HG03354 (cell line): Measurements from ENCODE around the gene RAD51AP1.
"Not testable (repeated sequence)": the region's sequence is repeated elsewhere in the genome, so short reads cannot be mapped to it uniquely, and the experiment has no call there.

Experiments
- ATAC-seq: cut with Tn5 transposase; IDR thresholded peaks from one replicate; pipeline ENCODE4 v1.9.1; 2021; ENCODE audit warnings: mild to moderate bottlenecking; ENCODE audit not compliant: unreplicated experiment, poor library complexity, severe bottlenecking

Gene RAD51AP1, protein sequence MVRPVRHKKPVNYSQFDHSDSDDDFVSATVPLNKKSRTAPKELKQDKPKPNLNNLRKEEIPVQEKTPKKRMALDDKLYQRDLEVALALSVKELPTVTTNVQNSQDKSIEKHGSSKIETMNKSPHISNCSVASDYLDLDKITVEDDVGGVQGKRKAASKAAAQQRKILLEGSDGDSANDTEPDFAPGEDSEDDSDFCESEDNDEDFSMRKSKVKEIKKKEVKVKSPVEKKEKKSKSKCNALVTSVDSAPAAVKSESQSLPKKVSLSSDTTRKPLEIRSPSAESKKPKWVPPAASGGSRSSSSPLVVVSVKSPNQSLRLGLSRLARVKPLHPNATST

DNA sequence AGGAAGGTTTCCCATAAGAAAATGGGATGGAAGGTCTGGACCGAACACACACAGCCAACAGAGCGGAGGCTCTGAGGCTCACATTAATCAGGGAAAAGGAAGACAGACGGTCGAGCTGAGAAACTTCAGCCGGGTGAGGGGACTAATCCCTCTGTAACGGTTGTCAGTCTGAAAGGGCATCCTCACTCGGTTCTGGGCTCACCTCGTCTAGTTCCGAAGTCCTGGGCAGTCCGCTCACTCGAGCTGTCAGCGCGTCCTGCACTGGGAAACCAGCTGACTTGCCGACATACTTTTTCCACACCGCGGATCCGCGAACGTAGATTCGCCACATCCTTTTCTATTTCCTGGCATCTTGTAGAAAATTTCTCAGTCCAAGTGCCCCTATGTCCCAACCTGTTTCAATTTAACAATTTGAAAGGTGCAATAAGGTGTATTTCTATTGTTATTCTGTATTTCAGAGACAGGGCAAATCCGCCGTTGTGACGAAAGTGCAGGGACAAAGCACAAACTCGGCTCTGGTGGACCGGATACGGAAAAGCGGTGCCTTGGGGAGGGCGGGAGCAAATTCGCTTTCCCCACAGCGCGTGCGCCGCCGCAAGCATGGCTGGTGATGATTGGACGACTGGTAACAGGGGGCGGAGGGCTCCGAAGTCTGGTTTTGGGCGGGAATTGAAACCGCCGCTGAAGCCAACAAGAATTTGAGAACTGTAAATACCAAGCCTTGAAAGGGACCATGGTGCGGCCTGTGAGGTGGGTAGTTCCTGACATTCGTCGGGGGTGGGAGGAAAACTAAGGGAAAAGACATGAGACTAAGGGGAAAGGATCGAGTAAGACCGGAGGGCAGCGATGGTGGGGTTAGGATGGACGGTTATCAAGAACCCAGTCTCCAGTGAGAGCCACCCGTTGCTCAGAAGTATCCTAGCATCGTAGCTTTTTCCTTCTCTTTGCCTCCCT, at the start of gene RAD51AP1:
Gene RAD51AP1 (plus strand): TSS at position 684 of the 954 bp plus-strand sequence. CDS start 50 bp downstream, at position 734.
- ATAC-seq: peak; percentile 89

- ATAC-seq: no peak
Observed at GRCh38 chr12:4489556-4489955, 49.1 kb upstream of the RAD51AP1 start.

DNA sequence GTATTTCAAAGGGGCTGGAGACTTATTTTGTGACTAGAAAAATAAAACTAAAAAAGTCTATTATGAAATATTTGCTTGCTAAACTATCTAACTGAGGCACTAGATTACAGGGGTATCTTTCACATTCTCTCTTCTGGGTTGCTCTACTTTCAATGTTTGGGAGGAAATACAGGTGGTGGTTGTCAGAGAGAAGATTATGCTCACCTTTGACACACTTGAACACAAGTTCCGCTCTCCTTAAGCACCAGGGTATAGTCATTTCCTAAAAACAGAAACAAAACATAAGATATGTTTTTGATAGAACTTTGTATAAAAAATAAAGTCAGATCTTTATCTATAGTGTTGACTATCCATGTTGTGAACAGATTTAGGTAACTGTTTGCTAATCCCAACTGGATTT, 47.7 kb upstream of the RAD51AP1 start:
- ATAC-seq: no peak

DNA sequence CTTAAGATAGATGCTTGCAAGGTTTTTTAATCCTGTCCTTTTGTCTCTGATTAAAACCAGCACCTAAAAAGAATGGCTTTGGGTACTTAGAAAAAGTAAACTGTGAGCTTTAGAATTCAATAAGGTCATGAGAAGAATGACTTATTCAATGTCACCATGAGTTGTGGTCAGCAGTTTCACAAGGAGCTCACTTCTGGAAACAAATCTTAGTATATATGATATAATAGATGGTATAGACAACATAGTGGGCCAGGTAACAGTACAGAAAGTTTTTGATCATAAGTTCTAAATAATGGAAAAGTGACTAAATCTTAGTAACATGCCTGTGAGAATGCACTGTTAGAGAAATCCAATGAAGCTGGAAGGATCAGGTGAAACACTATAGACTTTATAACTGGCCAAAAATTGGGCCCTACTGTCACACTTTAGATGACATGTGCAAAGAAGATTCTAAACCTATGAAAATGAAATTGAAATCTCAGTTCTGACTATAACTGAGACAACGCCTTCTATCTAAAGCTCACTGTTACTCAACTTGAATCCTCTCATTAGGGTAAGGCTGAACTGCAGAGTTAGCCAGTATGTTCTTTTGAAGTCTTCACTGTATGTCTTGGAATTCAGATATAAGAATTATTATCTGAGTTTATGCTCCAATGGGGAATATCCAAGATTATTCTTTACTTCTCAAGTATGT, 42.4 kb upstream of the RAD51AP1 start:
- ATAC-seq: no peak

DNA sequence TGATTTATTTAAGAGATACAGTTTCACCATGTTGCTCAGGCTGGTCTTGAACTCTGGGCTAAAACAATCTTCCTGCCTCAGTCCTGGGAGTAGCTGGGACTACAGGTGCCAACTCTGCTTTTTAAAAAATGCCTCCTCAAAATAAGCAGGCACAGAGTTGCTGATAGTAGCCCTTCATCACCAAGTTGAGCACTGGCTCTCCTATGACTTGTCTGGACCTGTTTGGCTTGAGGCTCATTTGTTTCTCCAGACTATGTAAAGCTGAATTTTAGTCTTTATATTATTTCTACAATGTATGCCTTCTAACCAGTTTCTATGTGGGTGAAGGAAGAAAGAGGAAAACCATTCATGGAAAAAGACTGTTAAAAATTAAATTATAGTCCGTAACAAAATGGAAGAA, 39.5 kb upstream of the RAD51AP1 start:
- ATAC-seq: no peak

GRCh38 chr12:4505376-4505986, 33.2 kb upstream of the RAD51AP1 start:
- no peak for ATAC-seq

GRCh38 chr12:4506430-4506829, 32.3 kb upstream of the RAD51AP1 start:
- ATAC-seq: no peak

DNA sequence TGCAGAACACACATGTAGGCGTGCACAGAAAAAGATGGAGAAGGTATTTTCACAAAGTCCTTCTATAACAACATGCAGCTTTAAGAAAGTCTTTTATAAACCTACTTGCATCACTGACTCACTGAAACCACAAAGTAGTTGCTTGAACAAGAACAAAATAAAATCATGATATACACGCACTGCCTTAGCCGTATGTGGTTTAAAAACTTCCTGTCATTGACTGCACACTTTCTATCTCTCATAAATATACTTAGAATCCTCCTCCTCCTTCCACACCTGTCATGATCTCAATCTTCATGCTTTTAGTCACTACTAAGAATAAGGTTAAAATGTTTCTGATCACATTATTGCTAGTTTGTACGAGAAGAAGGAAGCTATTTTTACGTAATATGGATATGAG, 31.8 kb upstream of the RAD51AP1 start:
- no peak for ATAC-seq

DNA sequence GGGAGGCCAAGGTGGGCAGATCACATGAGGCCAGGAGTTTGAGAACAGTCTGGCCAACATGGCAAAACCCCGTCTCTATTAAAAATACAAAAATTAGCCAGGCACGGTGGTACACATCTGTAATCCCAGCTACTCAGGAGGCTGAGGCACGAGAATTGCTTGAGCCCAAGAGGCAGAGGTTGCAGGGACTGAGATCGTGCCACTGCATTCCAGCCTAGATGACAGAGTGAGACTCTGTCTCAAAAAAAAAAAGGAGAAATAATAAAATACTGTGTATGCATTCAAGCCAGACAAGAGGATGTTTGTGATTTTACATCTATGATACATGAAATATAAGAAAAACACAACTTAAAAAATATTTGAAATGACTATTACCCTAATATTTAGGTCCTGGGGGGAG, 30.2 kb upstream of the RAD51AP1 start:
- ATAC-seq: not testable (repeated sequence)

DNA sequence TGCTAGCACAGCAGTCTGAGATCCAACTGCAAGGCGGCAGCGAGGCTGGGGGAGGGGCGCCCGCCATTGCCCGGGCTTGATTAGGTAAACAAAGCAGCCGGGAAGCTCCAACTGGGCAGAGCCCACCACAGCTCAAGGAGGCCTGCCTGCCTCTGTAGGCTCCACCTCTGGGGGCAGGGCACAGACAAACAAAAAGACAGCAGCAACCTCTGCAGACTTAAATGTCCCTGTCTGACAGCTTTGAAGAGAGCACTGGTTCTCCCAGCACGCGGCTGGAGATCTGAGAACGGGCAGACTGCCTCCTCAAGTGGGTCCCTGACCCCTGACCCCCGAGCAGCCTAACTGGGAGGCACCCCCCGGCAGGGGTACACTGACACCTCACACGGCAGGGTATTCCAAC, 29.4 kb upstream of the RAD51AP1 start:
- not testable (repeated sequence) for ATAC-seq

DNA sequence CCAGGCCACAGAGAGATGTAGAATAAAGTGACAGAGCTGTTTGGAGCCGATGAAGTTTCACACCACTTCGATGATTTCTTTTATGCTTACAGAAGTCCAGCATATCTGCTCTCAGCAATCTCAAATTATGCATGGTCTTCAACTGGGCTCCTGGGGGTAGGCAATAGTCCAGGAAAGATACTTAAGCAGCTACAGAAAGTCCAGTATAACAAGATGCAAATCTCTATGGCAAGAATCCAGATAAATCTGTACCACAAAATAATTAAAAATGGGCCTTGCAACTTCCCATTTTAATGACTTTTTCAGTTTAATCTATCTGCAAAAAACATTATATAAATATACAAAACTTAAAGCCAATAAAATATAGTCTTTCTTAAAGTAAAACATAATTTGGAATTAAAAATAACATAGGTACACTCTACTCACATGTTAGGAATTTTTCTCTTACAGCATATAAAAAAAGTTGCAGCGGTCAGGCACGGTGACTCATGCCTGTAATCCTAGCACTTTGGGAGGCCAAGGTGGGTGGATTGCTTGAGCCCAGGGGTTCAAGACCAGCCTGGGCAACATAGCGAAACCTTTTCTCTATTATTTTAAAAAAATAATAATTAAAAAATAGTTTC, 20.5 kb upstream of the RAD51AP1 start:
- ATAC-seq: no peak

GRCh38 chr12:4523443-4523842, 15.2 kb upstream of the RAD51AP1 start:
- ATAC-seq: not testable (repeated sequence)

DNA sequence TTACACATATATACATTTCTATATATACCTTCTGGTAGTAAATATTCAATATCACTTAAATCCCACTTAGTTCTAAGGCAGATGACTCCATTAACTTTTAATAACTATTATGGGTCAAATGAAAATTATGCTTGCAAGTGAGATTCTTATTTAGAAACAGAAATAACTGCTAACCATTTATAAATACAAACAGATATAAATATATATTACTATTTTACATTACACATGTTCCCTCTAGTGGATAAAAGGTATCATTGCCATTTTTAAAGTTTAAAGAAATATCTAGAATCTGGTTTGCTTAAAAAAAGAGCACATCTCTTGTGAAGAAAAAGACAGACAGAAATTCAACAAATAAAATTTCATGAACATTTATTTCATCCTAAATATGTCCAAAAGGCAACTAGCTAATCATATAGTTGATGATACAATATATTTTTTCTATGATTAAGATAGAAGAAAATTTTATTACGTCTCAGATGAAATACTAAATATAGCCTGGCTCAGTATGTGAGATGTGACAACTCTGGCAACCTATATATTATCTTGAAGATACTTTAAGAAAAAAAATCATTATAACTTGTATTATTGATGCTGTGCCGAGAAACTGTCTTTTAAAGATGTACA, 11.7 kb upstream of the RAD51AP1 start:
- no peak for ATAC-seq

GRCh38 chr12:4530160-4530559, 8.5 kb upstream of the RAD51AP1 start:
- ATAC-seq: no peak

DNA sequence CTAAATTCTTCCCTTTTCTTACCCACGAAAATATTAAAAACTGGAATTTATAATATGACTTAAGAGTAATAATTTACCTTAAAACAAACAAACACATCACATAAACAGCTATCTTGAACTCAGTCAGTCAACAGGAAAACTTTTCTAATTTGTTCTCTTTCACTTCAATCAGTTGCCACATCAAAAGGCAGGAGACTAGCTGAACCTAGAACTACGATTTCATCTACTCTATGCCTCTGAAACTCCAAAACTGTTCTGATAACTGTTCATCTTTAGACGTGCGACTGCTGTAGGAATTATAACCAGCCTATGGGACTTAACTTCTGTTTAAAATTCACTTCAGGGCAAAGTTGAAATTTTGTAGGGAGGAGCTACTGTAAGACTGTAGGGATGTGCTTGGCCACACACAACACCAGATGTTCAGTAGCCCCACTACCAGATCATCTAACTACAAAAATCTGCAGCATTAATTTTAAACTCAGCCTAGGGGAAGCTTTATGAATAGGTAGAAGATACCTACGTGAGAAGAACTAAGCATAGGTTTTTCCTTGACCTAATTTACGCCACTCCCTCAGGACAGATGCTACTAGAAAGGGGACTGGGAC, 7.6 kb upstream of the RAD51AP1 start:
- no peak for ATAC-seq

- peak; percentile 39 for ATAC-seq
Observed at GRCh38 chr12:4535092-4535491, 3.6 kb upstream of the RAD51AP1 start.

DNA sequence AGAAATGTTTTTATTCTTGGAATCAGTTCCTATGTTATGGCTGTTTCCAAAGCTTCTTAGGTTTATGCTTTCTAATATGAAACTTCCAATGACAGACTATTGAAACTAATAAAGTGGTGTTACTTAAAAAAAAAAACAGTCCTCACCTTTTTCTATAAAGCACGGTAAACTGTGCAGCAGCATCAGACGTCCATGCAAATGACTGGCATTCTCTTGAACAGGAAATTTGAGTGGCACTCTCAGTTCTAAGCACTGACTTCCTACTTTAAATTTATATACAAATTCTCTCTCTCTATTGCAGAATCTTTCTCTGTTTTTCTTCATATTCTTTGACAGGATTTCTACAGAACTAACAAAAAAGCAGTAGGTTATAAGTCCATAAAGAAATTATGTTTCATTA, 2.8 kb upstream of the RAD51AP1 start:
- ATAC-seq: no peak

- no peak for ATAC-seq
Observed at GRCh38 chr12:4539167-4539870, 629 bp downstream of the RAD51AP1 start.
